Adipocyte (in vitro differentiated cells): ENCODE data around the gene RNF186.
A peak's percentile ranks its signal among the peaks of the same experiment; 100 is the strongest.
"Not testable (repeated sequence)": the region's sequence is repeated elsewhere in the genome, so short reads cannot be mapped to it uniquely, and the experiment has no call there.

Experiments used
- DNase-seq: peaks from one replicate; pipeline ENCODE4 v3.0.0-alpha.2; 2015; ENCODE audit warnings: low read depth
- H3K27me3 ChIP-seq: replicated peaks from 2 replicates; pipeline ENCODE4 v1.7.0; 2013; ENCODE audit warnings: mild to moderate bottlenecking, low read length, moderate library complexity; ENCODE audit not compliant: control insufficient read depth, insufficient read depth
- H3K36me3 ChIP-seq: 2 replicates; pipeline ENCODE4 v1.7.0; 2013; ENCODE audit warnings: low read length, mild to moderate bottlenecking, moderate library complexity; ENCODE audit not compliant: control insufficient read depth, insufficient read depth, severe bottlenecking
- H3K4me1 ChIP-seq: 2 replicates; pipeline ENCODE4 v1.7.0; 2013; ENCODE audit warnings: mild to moderate bottlenecking, low read length, moderate library complexity; ENCODE audit not compliant: control insufficient read depth, insufficient read depth
- H3K4me3 ChIP-seq: 2 replicates; pipeline ENCODE4 v1.7.0; 2013; ENCODE audit warnings: mild to moderate bottlenecking, low read length, moderate library complexity
- H3K9ac ChIP-seq: 2 replicates; pipeline ENCODE4 v1.7.0; 2013; ENCODE audit warnings: mild to moderate bottlenecking, low read length, moderate library complexity
- H3K9me3 ChIP-seq: 2 replicates; pipeline ENCODE4 v1.7.0; 2013; ENCODE audit warnings: mild to moderate bottlenecking, low read length, moderate library complexity; ENCODE audit not compliant: control insufficient read depth

RNF186 gene

DNA sequence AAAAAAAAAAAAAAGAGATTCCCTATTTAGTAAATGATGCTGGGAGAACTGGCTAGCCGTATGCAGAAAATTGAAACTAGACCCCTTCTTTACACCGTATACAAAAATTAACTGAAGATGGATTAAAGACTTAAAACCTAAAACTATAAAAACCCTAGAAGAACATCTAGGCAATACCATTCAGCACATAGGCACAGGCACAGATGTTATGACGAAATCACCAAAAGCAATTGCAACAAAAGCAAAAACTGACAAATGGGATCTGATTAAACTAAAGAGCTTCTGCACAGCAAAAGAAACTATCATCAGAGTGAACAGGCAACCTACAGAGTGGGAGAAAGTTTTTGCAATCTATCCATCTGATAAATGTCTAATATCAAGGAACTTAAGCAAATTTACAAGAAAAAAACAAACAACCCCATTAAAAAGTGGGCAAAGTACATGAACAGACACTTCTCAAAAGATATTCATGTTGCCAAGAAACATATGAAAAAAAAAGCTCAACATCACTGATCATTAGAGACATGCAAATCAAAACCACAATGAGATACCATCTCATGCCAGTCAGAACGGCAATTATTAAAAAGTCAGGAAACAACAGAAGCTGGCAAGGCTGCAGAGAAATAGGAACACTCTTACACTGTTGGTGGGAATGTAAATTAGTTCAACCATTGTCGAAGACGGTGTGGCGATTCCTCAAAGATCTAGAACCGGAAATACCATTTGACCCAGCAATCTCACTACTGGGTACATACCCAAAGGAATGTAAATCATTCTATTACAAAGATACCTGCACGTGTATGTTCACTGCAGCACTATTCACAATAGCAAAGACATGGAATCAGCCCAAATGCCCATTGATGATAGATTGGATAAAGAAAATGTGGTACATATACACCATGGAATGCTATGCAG, 24.8 kb downstream of the RNF186 start:
- DNase-seq: peak; percentile 54
- not testable (repeated sequence) for H3K9me3 ChIP-seq, H3K4me3 ChIP-seq

DNA sequence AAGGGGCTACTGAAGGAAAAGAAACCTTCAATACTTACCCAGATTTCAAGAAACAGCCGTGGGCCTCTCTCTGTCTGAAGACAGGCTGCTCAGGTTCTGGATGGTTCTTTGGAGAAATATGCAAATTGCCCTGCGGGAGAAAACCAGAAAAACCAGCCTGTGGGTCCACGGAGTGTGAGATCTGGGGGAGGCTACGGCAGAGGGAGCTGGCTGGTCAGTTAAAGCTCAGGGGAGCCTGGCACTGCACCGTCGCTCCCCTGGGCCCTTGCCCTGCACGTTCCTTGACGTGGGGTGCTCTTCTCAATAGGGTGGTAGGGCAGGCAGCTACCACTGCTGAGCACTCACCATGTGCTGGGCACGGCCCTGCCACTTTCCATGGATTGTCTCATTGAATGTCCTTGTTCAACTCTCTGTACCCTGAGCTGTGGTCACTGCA, 28.1 kb downstream of the RNF186 start:
- Histone ChIP-seq H3K4me1 (peaks cover 5% of the 10 kb centered on the region), H3K27me3 (no peaks in the 10 kb centered on the region), H3K9ac (no peak overlapping the region), H3K36me3 (peaks cover 34% of the 10 kb centered on the region), H3K9me3 (no peaks in the 10 kb centered on the region), H3K4me3 (no peak overlapping the region)
- DNase-seq: no peak

More for the DNA sequence above, 24.8 kb downstream of the RNF186 start:
- not testable (repeated sequence) for H3K27me3 ChIP-seq, H3K9ac ChIP-seq, H3K4me1 ChIP-seq
- H3K36me3 ChIP-seq: peaks cover 30% of the 10 kb centered on the region

DNA sequence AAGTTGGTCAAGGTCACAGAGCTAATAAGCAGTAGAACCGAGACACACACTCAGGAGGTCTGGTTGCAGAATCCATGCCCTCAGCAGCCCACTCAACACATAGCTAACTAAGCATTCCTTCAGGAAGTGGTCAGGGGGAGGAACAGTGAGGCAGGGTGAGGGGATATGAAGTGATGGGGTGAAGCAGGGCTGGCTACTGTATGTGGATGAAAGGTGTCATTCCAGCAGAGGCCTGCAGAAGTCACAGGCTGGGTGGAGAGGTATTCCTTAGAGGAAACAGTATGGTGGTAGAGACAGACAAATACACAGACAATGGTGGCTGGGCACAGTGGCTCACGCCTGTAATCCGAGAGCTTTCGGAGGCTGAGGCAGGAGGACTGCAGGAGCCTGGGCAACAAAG, 29.4 kb downstream of the RNF186 start:
- DNase-seq: no peak
- Histone ChIP-seq H3K27me3 (no peaks in the 10 kb centered on the region), H3K36me3 (peaks cover 29% of the 10 kb centered on the region), H3K4me1 (peaks cover 5% of the 10 kb centered on the region), H3K9ac (no peak overlapping the region), H3K9me3 (no peaks in the 10 kb centered on the region), H3K4me3 (no peak overlapping the region)

DNA sequence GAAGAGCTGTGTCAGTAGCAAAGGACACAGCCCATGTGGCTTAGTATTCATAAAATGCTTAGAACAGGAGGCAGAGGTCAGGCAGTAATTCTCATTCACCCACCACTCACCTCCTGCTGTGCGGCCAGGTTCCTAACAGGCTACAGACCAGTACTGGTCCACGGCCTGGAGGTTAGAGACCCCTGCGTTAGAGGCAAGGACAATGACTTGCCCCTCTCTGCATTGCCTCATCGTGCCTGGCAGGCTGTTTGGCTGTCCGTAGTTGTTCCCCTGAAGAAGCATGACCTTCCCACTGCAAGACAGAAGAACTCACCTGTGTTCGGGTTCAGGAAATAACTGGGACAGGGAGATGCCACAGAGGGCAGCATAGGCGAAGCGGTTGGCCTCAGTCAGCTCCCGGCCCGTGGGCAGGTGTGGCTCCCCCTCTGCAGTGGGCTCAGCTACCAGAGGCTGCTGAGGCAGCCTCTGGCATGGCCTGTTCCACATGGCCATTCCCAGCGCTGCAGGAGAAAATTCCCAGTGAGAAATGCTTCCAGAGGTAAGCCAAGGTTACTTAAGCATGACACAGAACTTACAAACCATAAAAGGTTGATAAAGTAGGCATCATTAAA, 34.7 kb downstream of the RNF186 start:
- no peak overlapping the region for H3K4me3 ChIP-seq
- no peaks in the 10 kb centered on the region for H3K4me1 ChIP-seq
- no peak for DNase-seq
- no peaks in the 10 kb centered on the region for H3K27me3 ChIP-seq
- no peaks in the 10 kb centered on the region for H3K9me3 ChIP-seq
- peaks cover 45% of the 10 kb centered on the region for H3K36me3 ChIP-seq
- H3K9ac ChIP-seq: no peak overlapping the region

DNA sequence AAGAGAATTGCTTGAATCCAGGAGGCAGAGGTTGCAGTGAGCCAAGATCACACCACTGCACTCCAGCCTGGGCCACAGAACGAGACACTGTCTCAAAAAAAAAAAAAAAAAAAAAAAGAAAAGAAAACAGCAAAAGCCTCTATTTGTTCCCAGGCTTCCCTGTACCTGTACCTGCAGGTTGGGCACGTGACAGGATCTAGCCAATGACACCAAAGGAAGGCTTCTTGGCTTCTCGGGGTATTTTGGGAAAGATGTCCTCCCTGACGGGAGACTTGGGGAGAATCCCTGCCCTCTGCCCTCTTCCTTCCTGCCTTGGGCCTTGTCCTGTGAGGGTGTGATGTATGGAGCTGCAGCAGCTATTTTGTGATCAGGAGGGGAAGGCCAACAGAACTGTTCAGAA, 38.1 kb downstream of the RNF186 start:
- H3K9ac ChIP-seq: no peak overlapping the region
- no peak for DNase-seq
- no peaks in the 10 kb centered on the region for H3K27me3 ChIP-seq
- H3K36me3 ChIP-seq: peaks cover 50% of the 10 kb centered on the region
- H3K9me3 ChIP-seq: no peaks in the 10 kb centered on the region
- no peak overlapping the region for H3K4me3 ChIP-seq
- no peaks in the 10 kb centered on the region for H3K4me1 ChIP-seq

DNA sequence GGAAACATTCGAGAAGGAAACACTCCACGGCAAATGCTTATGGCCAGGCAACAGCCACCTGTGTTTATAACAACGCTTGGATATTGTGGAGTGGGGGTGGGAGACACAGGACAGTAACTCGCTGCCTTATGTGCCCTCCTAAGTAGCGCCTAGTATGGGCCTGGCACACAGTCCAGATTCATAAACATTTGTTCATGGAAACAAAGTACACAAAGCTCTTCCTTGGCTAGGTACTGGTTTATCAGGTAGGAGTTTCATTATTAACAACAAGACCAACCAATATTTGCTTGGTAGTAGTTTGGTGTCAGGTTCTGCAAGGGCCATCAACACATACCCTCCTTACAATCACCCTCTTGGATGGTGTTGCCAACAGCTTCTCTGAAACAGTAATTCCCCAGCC, 38.8 kb downstream of the RNF186 start:
- no peak for DNase-seq

DNA sequence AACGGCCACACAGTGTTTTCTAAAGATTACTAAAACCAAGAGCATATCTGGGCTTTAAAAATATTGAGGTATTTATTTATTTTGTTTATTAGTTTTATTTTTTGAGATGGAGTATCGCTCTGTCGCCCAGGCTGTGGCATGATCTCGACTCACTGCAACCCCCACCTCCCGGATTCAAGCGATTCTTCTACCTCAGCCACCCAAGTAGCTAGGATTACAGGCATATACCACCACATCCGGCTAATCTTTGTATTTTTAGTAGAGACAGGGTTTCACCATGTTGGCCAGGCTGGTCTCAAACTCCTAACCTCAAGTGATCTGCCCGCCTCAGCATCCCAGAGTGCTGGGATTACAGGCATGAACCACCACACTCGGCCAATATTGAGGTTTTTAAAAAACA, 39.3 kb downstream of the RNF186 start:
- Histone ChIP-seq H3K36me3 (peaks cover 49% of the 10 kb centered on the region), H3K9ac (no peak overlapping the region), H3K9me3 (no peaks in the 10 kb centered on the region), H3K4me3 (no peak overlapping the region), H3K27me3 (no peaks in the 10 kb centered on the region), H3K4me1 (no peaks in the 10 kb centered on the region)
- no peak for DNase-seq

More for the DNA sequence above, 38.8 kb downstream of the RNF186 start:
- Histone ChIP-seq H3K4me3 (no peak overlapping the region), H3K9me3 (no peaks in the 10 kb centered on the region), H3K4me1 (no peaks in the 10 kb centered on the region), H3K27me3 (no peaks in the 10 kb centered on the region), H3K9ac (no peak overlapping the region), H3K36me3 (peaks cover 49% of the 10 kb centered on the region)

DNA sequence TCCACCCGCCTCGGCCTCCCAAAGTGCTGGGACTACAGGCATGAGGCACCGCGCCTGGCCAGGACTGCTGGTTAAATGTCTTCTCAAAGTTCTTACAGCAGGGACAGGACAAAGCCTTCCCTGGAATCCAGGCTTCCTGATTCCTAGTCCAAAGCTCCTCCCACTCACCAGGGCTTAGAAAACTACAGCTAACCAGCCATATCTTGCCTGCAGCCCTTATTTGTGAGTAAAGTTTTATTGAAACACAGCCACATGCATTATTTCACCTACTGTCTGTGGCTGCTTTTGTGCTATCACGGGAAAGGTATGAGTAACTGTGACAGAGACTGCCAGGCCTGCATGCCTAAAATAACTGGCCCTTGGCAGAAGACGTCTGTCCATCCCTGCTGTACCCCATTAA, 39.8 kb downstream of the RNF186 start:
- no peak for DNase-seq
- no peaks in the 10 kb centered on the region for H3K4me1 ChIP-seq
- H3K9me3 ChIP-seq: no peaks in the 10 kb centered on the region
- H3K4me3 ChIP-seq: no peak overlapping the region
- H3K36me3 ChIP-seq: peaks cover 48% of the 10 kb centered on the region
- no peak overlapping the region for H3K9ac ChIP-seq
- H3K27me3 ChIP-seq: no peaks in the 10 kb centered on the region

DNA sequence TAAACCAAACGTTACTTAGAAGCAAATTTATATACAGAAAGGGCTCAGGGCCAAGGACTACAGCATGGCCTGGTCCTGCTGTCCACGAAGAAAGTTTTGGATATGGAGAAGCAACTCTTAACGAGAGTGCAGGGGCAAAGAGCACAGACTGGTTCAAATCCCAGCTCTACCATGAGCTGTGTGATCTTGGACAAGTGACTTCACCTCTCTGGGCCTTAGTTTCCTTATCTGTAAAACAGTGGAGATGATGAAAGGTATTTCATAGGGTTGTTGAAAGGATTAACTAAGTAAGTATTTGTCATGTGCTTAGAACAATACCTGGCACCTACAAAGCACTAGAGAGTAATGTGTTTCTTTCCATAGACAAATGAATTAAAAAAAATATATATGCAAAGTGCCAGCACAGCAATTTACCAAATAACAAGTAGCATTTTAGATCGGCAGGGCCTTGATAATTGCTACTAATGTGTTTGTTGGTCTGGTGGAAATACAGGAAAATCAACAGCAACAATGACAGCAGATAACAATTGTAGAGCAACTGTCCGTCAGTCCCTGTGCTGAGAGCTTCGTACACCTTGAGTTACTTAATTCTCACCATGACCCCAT, 40.8 kb downstream of the RNF186 start:
- H3K4me3 ChIP-seq: no peak overlapping the region
- H3K27me3 ChIP-seq: no peaks in the 10 kb centered on the region
- no peaks in the 10 kb centered on the region for H3K9me3 ChIP-seq
- no peaks in the 10 kb centered on the region for H3K4me1 ChIP-seq
- H3K9ac ChIP-seq: no peak overlapping the region
- DNase-seq: no peak
- peaks cover 38% of the 10 kb centered on the region for H3K36me3 ChIP-seq

DNA sequence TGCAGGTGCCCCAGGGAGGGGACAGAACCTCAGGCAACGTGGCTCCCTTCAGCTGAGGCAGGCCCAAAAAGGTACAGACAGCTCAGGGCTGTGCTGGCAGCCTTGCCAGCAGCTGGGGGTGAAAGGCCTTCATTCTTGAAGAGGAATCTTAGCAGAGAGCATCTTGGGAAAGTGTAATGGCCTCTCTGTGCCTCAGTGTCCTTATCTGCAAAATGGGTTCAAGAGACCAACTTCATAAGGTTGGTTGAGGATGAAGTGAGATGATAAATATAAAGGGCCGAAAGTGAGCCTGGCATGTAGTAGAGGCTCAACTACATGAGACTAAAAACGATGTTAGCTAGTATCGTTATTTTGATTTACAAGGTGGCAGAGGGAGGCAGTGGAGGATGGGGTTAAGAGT, 41.6 kb downstream of the RNF186 start:
- Histone ChIP-seq H3K4me3 (no peak overlapping the region), H3K36me3 (peaks cover 30% of the 10 kb centered on the region), H3K9ac (no peak overlapping the region), H3K9me3 (no peaks in the 10 kb centered on the region), H3K4me1 (no peaks in the 10 kb centered on the region), H3K27me3 (no peaks in the 10 kb centered on the region)
- no peak for DNase-seq

DNA sequence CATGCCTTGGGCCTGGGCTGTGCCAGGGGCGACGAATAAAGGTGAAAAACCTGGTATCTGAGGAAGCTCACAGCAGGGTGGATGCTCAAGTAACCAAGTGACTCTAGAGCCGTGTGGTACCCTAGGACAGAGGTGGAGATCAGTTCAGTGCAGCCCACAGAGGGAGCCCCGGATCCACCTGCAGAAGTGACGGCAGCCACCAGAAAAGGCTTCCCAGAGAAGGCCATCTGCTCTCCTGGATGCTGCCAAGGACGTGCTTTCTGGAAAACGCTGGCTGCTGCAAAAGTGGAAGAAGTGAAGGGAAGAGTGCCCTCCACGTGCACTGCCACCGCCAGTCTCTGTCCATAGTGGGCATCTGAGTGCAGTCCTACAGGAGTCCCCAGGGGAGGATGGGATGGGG, 43.0 kb downstream of the RNF186 start:
- no peaks in the 10 kb centered on the region for H3K9me3 ChIP-seq
- no peak overlapping the region for H3K9ac ChIP-seq
- no peaks in the 10 kb centered on the region for H3K4me1 ChIP-seq
- DNase-seq: no peak
- no peaks in the 10 kb centered on the region for H3K27me3 ChIP-seq
- peaks cover 26% of the 10 kb centered on the region for H3K36me3 ChIP-seq
- H3K4me3 ChIP-seq: no peak overlapping the region
